Thyroid gland (tissue), 4 donors: ENCODE results near the gene GALNT4.

ENCODE experiments used
- CTCF ChIP-seq, 6 experiments: fragments of 200-600 bp in 3 of 6; fragments of 450-650 bp in 3 of 6; sonication (generic) in 3 of 6; IDR thresholded peaks; one replicate each; pipeline ENCODE4 v1.5.1; 2016 to 2019; ENCODE audit warnings: antibody characterized with exemption in 6 of 6, mild to moderate bottlenecking in 2 of 6, inconsistent platforms in 1 of 6, moderate library complexity in 1 of 6
- POLR2A ChIP-seq, 2 donors: fragments of 450-650 bp; IDR thresholded peaks; one replicate each; pipeline ENCODE4 v1.6.1; 2017; ENCODE audit warnings: antibody characterized with exemption in 2 of 2, mild to moderate bottlenecking in 2 of 2, moderate library complexity in 1 of 2

- TF ChIP-seq CTCF (IDR thresholded peaks at IDR 0.05) (no peak), POLR2A (IDR thresholded peaks at IDR 0.05) (no peak)
These were observed 47.5 kb downstream of the GALNT4 start for GRCh38 chr12:89476904-89477595.
